ENCODE results near the gene ANO10.
"Not testable (repeated sequence)": the region's sequence is repeated elsewhere in the genome, so short reads cannot be mapped to it uniquely, and the experiment has no call there.

The ANO10 gene

GRCh38 chr3:43462566-43462965 is 159.2 kb downstream of the ANO10 start:
- DNase-seq: not testable (repeated sequence)

- DNase-seq: no peak
These were observed 160.5 kb downstream of the ANO10 start for GRCh38 chr3:43461345-43461744.

- not testable (repeated sequence) for DNase-seq
These were observed 164.8 kb downstream of the ANO10 start for GRCh38 chr3:43457038-43457437.

GRCh38 chr3:43455233-43455632 is 166.6 kb downstream of the ANO10 start:
- DNase-seq: no peak

DNA sequence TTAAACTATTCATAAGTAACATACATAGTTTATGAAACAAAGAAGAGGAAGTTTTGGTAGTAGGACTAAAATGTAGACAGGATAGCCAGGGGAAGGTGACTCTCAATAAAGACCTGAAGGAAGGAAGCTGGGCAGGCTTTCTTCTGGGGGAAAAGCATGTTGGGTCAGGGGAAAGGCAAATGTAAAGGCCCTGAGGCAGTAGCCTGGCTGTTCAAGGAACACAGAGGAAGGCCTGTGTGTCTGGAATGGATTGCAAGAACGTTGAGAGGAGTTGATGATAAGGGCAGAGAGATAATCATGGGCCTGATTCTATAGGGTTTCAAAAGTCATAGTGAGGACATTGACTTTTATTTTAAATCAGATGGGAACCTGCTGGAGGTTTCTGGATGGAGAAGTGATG is 167.8 kb downstream of the ANO10 start:
- DNase-seq: no peak

- no peak for DNase-seq
These were observed 170.0 kb downstream of the ANO10 start for GRCh38 chr3:43451670-43452254.

DNA sequence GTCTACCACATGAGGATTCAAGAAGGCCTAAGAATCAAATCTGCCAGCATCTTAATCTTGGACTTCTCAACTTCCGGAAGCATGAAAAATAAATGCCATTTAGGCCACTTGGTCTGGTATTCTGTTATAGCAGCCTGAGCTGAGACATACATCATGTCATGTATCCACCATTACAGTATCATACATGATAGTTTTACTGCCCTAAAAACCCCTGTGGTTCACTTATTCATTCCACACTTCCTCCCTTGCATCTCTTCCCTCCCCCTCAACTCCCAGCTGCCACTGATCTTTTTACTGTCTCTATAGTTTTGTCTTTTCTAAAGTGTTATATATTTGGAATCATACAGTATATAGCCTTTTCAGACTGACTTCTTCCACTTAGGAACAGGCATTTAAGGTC is 173.7 kb downstream of the ANO10 start:
- DNase-seq: no peak

DNA sequence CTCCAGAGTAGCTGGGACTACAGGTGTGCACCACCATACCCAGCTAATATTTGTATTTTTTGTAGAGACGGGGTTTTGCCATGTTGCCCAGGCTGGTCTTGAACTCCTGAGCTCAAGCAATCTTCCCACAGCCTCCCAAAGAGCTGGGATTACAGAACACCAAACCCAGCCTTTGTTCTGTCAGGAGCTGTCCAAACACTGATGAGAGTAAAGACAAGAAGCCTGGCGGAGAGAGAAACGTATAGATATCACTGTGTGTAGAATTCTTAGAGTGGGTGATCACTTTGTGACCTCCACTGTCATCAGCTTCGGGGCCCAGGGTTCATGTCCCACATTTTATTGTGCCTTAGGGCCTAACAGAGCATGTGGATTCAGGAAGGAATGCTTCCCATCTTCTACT is 176.0 kb downstream of the ANO10 start:
- DNase-seq: no peak

- no peak for DNase-seq
These were observed 178.9 kb downstream of the ANO10 start for GRCh38 chr3:43442872-43443395.

- no peak for DNase-seq
These were observed 185.2 kb downstream of the ANO10 start for GRCh38 chr3:43436507-43437140.

DNA sequence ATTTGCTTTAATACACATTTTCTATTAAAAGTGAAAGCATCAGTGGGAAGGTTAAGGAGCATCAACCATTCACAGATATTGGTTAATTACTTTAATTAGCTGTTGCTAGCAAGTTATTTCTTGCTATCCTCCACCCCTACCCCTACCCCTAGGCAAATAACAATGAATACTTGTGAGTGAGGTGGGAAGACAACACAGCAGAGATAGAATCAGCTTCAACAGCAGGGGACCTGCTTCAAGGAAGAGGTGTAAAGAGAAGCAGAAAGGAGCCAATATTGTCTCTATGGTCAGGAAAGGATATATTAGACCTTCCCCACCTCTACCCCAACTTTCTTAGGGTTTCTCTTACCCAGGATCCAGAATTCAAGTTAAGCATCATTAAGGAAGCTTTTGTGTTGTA is 186.1 kb downstream of the ANO10 start:
- DNase-seq: no peak

GRCh38 chr3:43434431-43434830 is 187.4 kb downstream of the ANO10 start:
- DNase-seq: no peak

DNA sequence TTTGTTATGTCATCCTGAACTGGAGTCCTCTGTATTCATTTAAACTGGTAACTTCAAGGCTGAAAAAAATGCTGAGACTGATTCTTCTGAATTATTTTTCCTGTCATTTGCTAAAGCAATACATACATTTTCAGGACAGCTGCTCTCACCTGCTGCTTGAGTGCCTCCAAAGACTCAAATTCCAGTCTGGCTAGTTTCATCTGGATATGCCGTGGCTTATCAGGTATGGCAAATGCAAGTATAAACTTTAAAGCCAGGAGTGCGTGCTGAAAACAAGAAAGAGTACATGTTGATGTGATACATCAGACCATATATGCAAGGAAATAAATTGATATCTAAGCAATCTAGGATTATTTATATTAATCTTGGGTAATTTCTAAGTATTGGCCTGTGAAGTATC is 189.3 kb downstream of the ANO10 start:
- no peak for DNase-seq

DNA sequence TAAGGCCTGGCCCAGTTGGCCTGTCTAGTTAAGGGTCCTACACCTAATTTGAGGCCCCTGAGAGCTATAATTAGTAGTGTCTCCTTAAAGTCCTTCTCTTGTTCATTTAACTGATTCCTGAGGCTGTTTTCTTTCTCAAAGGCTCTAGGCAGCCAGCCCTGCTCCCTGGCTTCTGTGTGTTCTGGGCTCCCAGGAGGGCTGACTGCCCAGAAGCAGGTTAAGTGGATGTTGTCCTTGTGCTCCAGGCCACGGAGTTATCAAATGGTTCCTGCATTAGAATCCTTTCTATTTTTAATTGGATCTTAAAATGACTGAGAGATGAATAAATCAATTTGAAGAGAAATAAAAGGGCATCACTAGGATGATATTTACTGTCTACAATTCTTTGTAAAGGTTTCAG is 195.4 kb downstream of the ANO10 start:
- no peak for DNase-seq

- DNase-seq: no peak
These were observed 196.0 kb downstream of the ANO10 start for GRCh38 chr3:43425829-43426228.

DNA sequence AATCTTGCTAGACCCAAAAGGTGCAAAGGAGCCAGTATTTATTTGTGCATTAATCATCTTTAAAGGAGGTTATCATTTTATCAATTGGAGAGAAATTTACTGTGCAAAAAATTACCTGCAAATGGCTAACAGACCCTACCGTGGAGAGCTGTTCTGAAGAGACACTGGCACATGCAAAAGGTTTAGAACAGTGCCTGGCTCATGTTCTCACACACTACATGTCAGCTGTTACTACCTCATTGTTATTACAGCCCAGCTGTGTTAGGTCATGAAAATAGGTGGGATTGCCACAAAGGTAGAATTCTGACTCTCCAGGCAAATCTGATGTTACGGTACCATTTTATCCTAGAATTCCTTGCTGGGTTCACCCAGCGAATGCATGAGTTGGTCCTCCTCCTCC is 198.2 kb downstream of the ANO10 start:
- no peak for DNase-seq

GRCh38 chr3:43423142-43423541 is 198.7 kb downstream of the ANO10 start:
- DNase-seq: no peak

DNA sequence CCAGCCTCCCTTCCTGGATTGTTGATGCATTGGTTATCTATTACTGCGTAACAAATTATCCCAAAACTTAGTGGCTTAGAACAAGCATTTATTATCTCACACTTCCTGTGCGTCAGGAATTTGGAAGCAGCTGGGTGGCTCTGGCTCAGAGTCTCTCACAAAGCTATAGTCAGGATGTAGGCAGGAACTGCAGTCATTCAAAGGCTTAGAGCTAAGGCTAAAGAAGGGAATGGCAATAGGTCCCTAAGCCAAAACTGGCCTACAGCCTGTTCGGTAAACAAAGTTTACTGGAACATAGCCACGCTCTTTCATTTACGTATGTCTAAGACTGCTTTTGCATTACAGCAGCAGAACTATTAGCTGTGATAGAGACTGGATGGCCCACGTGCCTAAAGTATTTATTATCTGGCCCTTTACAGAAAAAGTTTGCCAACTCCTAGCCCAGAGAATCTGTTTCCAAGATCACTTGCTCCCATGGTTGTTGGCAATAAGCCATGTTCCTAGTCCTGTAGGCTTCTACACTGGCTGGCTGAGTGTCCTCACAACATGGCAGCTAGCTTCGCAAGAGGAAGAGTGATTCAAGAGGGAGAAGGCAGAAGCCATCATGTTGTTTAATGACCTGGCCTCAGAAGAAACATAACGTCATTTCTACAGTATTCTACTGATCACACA is 203.1 kb downstream of the ANO10 start:
- no peak for DNase-seq

GRCh38 chr3:43417133-43417532 is 204.7 kb downstream of the ANO10 start:
- DNase-seq: no peak

GRCh38 chr3:43415088-43415487 is 206.7 kb downstream of the ANO10 start:
- DNase-seq: no peak

GRCh38 chr3:43413676-43414368 is 208.0 kb downstream of the ANO10 start:
- no peak for DNase-seq

DNA sequence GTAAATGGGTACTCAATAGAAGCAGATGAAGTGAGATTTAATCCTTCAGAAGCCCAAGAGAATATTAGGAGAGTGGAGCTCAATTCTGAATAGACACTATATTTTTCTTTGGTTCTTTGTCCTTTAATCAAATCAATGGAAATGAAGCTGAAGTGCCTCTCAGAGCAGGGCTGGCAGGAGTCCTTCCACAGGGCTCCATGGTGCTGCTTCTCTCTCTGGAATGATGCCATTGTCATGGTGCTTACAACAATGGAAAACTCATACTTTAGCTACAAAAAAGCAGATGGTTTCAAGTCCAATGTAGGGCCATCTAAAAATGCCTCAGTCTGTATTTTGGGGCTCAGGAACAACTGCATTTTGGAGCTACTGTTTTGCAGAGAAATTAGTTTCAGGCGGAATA is 210.4 kb downstream of the ANO10 start:
- no peak for DNase-seq

DNA sequence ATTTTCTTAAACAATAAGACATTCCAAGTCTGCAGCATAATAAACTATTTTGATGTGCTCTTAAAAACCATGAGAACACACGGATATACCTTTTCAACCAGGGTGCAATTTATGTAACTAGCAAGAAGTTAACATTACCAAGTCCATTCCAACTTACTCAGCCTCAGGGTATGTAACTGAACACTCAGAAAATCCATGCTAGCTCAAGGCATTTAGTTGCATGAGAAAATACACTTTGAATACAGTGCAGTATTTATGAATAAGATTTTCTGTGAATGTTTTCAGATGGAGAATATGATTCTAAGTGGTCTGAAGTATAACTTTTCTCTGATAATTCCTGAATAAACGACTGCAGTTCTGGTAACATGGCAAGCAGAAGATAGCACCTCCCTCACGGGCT is 211.2 kb downstream of the ANO10 start:
- no peak for DNase-seq

- no peak for DNase-seq
These were observed 212.3 kb downstream of the ANO10 start for GRCh38 chr3:43409506-43409905.

All from activated T-cell treated with anti-CD3 and anti-CD28 coated beads, Interleukin-2, amount 50 U/mL, for 1 hour (primary cell).